OCI-M2 (cell line): ENCODE results near the gene COL5A1.
"Not testable (repeated sequence)": the region's sequence is repeated elsewhere in the genome, so short reads cannot be mapped to it uniquely, and the experiment has no call there.

Experiments used
- DNase-seq: peaks from one replicate; lab custom pipeline; 2025; ENCODE audit not compliant: unreplicated experiment; lab: John Stamatoyannopoulos, UW

Gene COL5A1

GRCh38 chr9:134707031-134707680, 65.6 kb downstream of the COL5A1 start:
- DNase-seq, result no peak

- DNase-seq, result no peak
These were observed 66.4 kb downstream of the COL5A1 start for GRCh38 chr9:134707731-134708671.

GRCh38 chr9:134708672-134709038, 67.1 kb downstream of the COL5A1 start:
- DNase-seq, result no peak

- DNase-seq, result no peak
These were observed 68.1 kb downstream of the COL5A1 start for GRCh38 chr9:134709512-134710270.

- DNase-seq, result no peak
These were observed 68.6 kb downstream of the COL5A1 start for GRCh38 chr9:134710271-134710540.

- DNase-seq, result no peak
These were observed 69.3 kb downstream of the COL5A1 start for GRCh38 chr9:134710901-134711300.

- no peak for DNase-seq
These were observed 70.6 kb downstream of the COL5A1 start for GRCh38 chr9:134712243-134712642.

- no peak for DNase-seq
These were observed 71.3 kb downstream of the COL5A1 start for GRCh38 chr9:134712926-134713325.

- not testable (repeated sequence) for DNase-seq
These were observed 73.9 kb downstream of the COL5A1 start for GRCh38 chr9:134715536-134715935.

GRCh38 chr9:134716067-134716466, 74.5 kb downstream of the COL5A1 start:
- DNase-seq, result no peak

GRCh38 chr9:134717056-134717455, 75.5 kb downstream of the COL5A1 start:
- no peak for DNase-seq

GRCh38 chr9:134717924-134718645, 76.5 kb downstream of the COL5A1 start:
- no peak for DNase-seq

GRCh38 chr9:134719331-134719730, 77.7 kb downstream of the COL5A1 start:
- DNase-seq, result no peak

- no peak for DNase-seq
These were observed 78.6 kb downstream of the COL5A1 start for GRCh38 chr9:134720136-134720753.

GRCh38 chr9:134720796-134721195, 79.2 kb downstream of the COL5A1 start:
- DNase-seq, result no peak

- no peak for DNase-seq
These were observed 79.7 kb downstream of the COL5A1 start for GRCh38 chr9:134721344-134721743.

- no peak for DNase-seq
These were observed 80.6 kb downstream of the COL5A1 start for GRCh38 chr9:134722120-134722701.

- DNase-seq, result no peak
These were observed 81.4 kb downstream of the COL5A1 start for GRCh38 chr9:134723037-134723436.

- no peak for DNase-seq
These were observed 82.0 kb downstream of the COL5A1 start for GRCh38 chr9:134723491-134724190.
